NCI-H345 treated with DMSO at 0.1 percent for 48 hours (cell line): ENCODE data around the gene UGT2B7.
"Not testable (repeated sequence)": the region's sequence is repeated elsewhere in the genome, so short reads cannot be mapped to it uniquely, and the experiment has no call there.

Experiments used
- DNase-seq: peaks from one replicate; lab custom pipeline; 2025; ENCODE audit not compliant: unreplicated experiment; lab: John Stamatoyannopoulos, UW

Gene UGT2B7

GRCh38 chr4:69078852-69079251, 17.4 kb upstream of the UGT2B7 start:
- DNase-seq: peak; percentile 29

- no peak for DNase-seq
These were observed 7.8 kb upstream of the UGT2B7 start for GRCh38 chr4:69088473-69088872.

GRCh38 chr4:69089388-69089787, 6.9 kb upstream of the UGT2B7 start:
- DNase-seq: no peak

GRCh38 chr4:69092190-69092589, 4.1 kb upstream of the UGT2B7 start:
- DNase-seq: no peak

GRCh38 chr4:69092980-69093568, 3.2 kb upstream of the UGT2B7 start:
- no peak for DNase-seq

- no peak for DNase-seq
These were observed 2.6 kb upstream of the UGT2B7 start for GRCh38 chr4:69093681-69094080.

GRCh38 chr4:69095301-69095731, 958 bp upstream of the UGT2B7 start:
- DNase-seq: no peak

- DNase-seq: no peak
These were observed 536 bp downstream of the UGT2B7 start for GRCh38 chr4:69096810-69097209.

GRCh38 chr4:69098470-69098869, 2.2 kb downstream of the UGT2B7 start:
- no peak for DNase-seq

GRCh38 chr4:69099910-69100309, 3.6 kb downstream of the UGT2B7 start:
- DNase-seq: no peak

GRCh38 chr4:69102668-69103067, 6.4 kb downstream of the UGT2B7 start:
- DNase-seq: not testable (repeated sequence)

GRCh38 chr4:69104719-69105275, 8.5 kb downstream of the UGT2B7 start:
- no peak for DNase-seq

GRCh38 chr4:69115151-69115850, 19.0 kb downstream of the UGT2B7 start:
- DNase-seq: not testable (repeated sequence)

- no peak for DNase-seq
These were observed 19.6 kb downstream of the UGT2B7 start for GRCh38 chr4:69115851-69116213.

- DNase-seq: no peak
These were observed 20.5 kb downstream of the UGT2B7 start for GRCh38 chr4:69116645-69117321.

GRCh38 chr4:69120870-69121269, 24.6 kb downstream of the UGT2B7 start:
- DNase-seq: no peak

- no peak for DNase-seq
These were observed 26.2 kb downstream of the UGT2B7 start for GRCh38 chr4:69122476-69122875.

- DNase-seq: no peak
These were observed 28.7 kb downstream of the UGT2B7 start for GRCh38 chr4:69124941-69125340.

- no peak for DNase-seq
These were observed 29.8 kb downstream of the UGT2B7 start for GRCh38 chr4:69126024-69126423.

- DNase-seq: no peak
These were observed 37.7 kb downstream of the UGT2B7 start for GRCh38 chr4:69133993-69134392.

GRCh38 chr4:69134471-69134870, 38.2 kb downstream of the UGT2B7 start:
- no peak for DNase-seq

- no peak for DNase-seq
These were observed 45.0 kb downstream of the UGT2B7 start for GRCh38 chr4:69141320-69141719.
